Measurements from ENCODE around the gene HIVEP2. TPM values are rescaled to one million over a fixed set of nuclear protein-coding genes. Genes with fewer than 3 reads are reported as not detected.

HIVEP2 gene
- total and polyA plus RNA-seq, 2 donors (not counting 1 experiment from before 2014, with no cell fraction given): 5.8 to 31.9 TPM

DNA sequence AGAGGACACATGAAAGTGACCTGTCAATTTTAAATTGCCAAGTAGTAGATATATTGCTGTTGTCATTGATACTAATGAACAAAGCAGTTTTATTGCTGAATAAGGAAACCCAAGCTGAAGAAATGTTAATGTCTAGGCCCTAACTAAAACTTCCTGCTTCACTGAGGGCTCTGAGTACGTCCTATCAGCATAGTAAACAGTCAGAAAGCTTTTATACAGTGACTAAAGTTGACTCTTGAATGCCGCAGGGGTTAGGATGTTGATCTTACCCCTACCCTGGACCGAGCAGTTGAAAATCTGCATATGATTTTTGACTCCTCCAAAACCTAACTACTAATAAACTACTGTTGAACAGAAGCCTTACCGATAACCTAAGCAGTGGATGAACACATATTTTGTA lies 149.0 kb downstream of the HIVEP2 start:
- ChIA-PET CTCF (no interaction called here), POLR2A (interaction anchor here (0.6 kb wide), 1 partner anchor 1664 kb away, joined by 4 read pairs; no protein-coding TSS in a partner anchor)
- peaks cover 11 to 16% of the 10 kb centered on the region in 2 donors for H3K4me1 ChIP-seq (ENCODE audit: control insufficient read depth in 2 of 2, insufficient read depth in 2 of 2, low read length in 2 of 2)
- H3K9ac ChIP-seq (ENCODE audit: low read length): no peak overlapping the region
- no peak overlapping the region for H3K27ac ChIP-seq (ENCODE audit: low read length in 2 of 2)
- peaks cover 36% of the 10 kb centered on the region for H3K79me2 ChIP-seq (ENCODE audit: control insufficient read depth, insufficient read depth, low read length)
- H3K4me2 ChIP-seq (replicated peaks; ENCODE audit: low read depth, low read length, poor library complexity, severe bottlenecking): no peak overlapping the region
- no peak for ATAC-seq (ENCODE audit: low read depth)
- H2AFZ ChIP-seq (ENCODE audit: insufficient read depth, low read depth, low read length, poor library complexity, severe bottlenecking): no peak overlapping the region
- Mint-ChIP-seq H3K27ac (no peak overlapping the region), H3K4me1 (peaks cover 44% of the 10 kb centered on the region), H3K4me3 (no peak overlapping the region), H3K27me3 (no peaks in the 10 kb centered on the region), H3K9me3 (ENCODE audit: insufficient read depth) (no peaks in the 10 kb centered on the region)
- no peak for TF ChIP-seq EZH2 (IDR thresholded peaks at IDR 0.05; ENCODE audit: borderline replicate concordance, insufficient read depth, low read depth, low read length, poor library complexity, severe bottlenecking)
- TF ChIP-seq, protein P1, sequence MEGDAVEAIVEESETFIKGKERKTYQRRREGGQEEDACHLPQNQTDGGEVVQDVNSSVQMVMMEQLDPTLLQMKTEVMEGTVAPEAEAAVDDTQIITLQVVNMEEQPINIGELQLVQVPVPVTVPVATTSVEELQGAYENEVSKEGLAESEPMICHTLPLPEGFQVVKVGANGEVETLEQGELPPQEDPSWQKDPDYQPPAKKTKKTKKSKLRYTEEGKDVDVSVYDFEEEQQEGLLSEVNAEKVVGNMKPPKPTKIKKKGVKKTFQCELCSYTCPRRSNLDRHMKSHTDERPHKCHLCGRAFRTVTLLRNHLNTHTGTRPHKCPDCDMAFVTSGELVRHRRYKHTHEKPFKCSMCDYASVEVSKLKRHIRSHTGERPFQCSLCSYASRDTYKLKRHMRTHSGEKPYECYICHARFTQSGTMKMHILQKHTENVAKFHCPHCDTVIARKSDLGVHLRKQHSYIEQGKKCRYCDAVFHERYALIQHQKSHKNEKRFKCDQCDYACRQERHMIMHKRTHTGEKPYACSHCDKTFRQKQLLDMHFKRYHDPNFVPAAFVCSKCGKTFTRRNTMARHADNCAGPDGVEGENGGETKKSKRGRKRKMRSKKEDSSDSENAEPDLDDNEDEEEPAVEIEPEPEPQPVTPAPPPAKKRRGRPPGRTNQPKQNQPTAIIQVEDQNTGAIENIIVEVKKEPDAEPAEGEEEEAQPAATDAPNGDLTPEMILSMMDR (IDR thresholded peaks at IDR 0.05): no peak
- no peaks in the 10 kb centered on the region for H4K20me1 ChIP-seq (ENCODE audit: control insufficient read depth, insufficient read depth, low read length, poor library complexity, severe bottlenecking)
- intact Hi-C loops (cut with micrococcal nuclease): loop anchor here (10.0 kb wide), 1 partner anchor 91 kb away; no protein-coding TSS in a partner anchor
- no peaks in the 10 kb centered on the region for H3K9me3 ChIP-seq (ENCODE audit: control extremely low read depth in 1 of 3, control insufficient read depth in 2 of 3, insufficient read depth in 1 of 3, low read length in 2 of 3)
- H3K27me3 ChIP-seq (replicated peaks in 1 of 4; ENCODE audit: control extremely low read depth in 1 of 4, control insufficient read depth in 3 of 4, insufficient read depth in 4 of 4, low read length in 3 of 4): no peaks in the 10 kb centered on the region
- no peak overlapping the region for H3K4me3 ChIP-seq (ENCODE audit: control extremely low read depth in 1 of 5, extremely low read depth in 1 of 5, insufficient read depth in 1 of 5, low read depth in 2 of 5, low read length in 4 of 5)
- H3K36me3 ChIP-seq (replicated peaks in 1 of 2; ENCODE audit: control extremely low read depth in 1 of 2, control insufficient read depth in 1 of 2, extremely low read depth in 1 of 2, insufficient read depth in 2 of 2, low read length in 1 of 2): no peaks in the 10 kb centered on the region
- no peak for DNase-seq
- WGBS (ENCODE audit: insufficient coverage): no CpG with 5 or more reads among the region's 4 CpGs

DNA sequence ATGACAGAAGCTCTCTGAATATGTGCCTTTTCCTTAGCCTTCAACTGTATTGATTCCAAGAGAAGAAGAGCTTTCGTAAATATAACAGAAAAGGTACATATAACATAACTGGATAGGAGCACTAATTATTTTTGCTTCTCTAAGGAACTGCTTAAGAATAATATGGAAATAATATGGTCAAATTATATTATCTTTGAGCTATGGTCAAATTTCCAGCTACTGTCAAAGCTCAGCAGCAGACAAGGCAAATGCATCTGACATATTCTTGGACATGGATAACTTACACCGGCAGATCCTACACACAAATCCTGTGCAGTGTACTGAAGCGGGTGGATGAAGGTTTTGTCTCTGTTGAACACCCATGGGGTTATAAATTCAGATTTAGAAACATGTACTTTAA lies 150.6 kb downstream of the HIVEP2 start:
- Histone ChIP-seq H3K9ac (ENCODE audit: low read length) (no peak overlapping the region), H2AFZ (ENCODE audit: insufficient read depth, low read depth, low read length, poor library complexity, severe bottlenecking) (no peak overlapping the region), H4K20me1 (ENCODE audit: control insufficient read depth, insufficient read depth, low read length, poor library complexity, severe bottlenecking) (no peaks in the 10 kb centered on the region), H3K27ac (ENCODE audit: low read length in 2 of 2) (no peak overlapping the region), H3K36me3 (replicated peaks in 1 of 2; ENCODE audit: control extremely low read depth in 1 of 2, control insufficient read depth in 1 of 2, extremely low read depth in 1 of 2, insufficient read depth in 2 of 2, low read length in 1 of 2) (no peaks in the 10 kb centered on the region), H3K79me2 (ENCODE audit: control insufficient read depth, insufficient read depth, low read length) (peaks cover 41% of the 10 kb centered on the region), H3K4me2 (replicated peaks; ENCODE audit: low read depth, low read length, poor library complexity, severe bottlenecking) (no peak overlapping the region), H3K4me3 (ENCODE audit: control extremely low read depth in 1 of 5, extremely low read depth in 1 of 5, insufficient read depth in 1 of 5, low read depth in 2 of 5, low read length in 4 of 5) (no peak overlapping the region), H3K9me3 (ENCODE audit: control extremely low read depth in 1 of 3, control insufficient read depth in 2 of 3, insufficient read depth in 1 of 3, low read length in 2 of 3) (no peaks in the 10 kb centered on the region), H3K4me1 (ENCODE audit: control insufficient read depth in 2 of 2, insufficient read depth in 2 of 2, low read length in 2 of 2) (peaks cover 11 to 17% of the 10 kb centered on the region in 2 donors), H3K27me3 (replicated peaks in 1 of 4; ENCODE audit: control extremely low read depth in 1 of 4, control insufficient read depth in 3 of 4, insufficient read depth in 4 of 4, low read length in 3 of 4) (no peaks in the 10 kb centered on the region)
- no peak overlapping the region for H3K4me3 Mint-ChIP-seq
- no CpG with 5 or more reads among the region's 3 CpGs for WGBS (ENCODE audit: insufficient coverage)
- no peaks in the 10 kb centered on the region for H3K9me3 Mint-ChIP-seq (ENCODE audit: insufficient read depth)
- POLR2A ChIA-PET: no interaction called here
- peaks cover 42% of the 10 kb centered on the region for H3K4me1 Mint-ChIP-seq
- ATAC-seq (ENCODE audit: low read depth) (no peak), DNase-seq (no peak)
- CTCF ChIA-PET: interaction anchor here (0.8 kb wide), 1 partner anchor 10 kb away, joined by 3 read pairs; no protein-coding TSS in a partner anchor
- H3K27me3 Mint-ChIP-seq: no peaks in the 10 kb centered on the region
- intact Hi-C loops (cut with micrococcal nuclease): loop anchor here (10.0 kb wide), 1 partner anchor 90 kb away; no protein-coding TSS in a partner anchor
- H3K27ac Mint-ChIP-seq: no peak overlapping the region
- TF ChIP-seq, protein P1 (IDR thresholded peaks at IDR 0.05): no peak
- no peak for TF ChIP-seq EZH2 (IDR thresholded peaks at IDR 0.05; ENCODE audit: borderline replicate concordance, insufficient read depth, low read depth, low read length, poor library complexity, severe bottlenecking)
